Testis (tissue), 2 donors: Measurements from ENCODE around the gene SEL1L3.

Experiments used
- POLR2A ChIP-seq: fragments of 450-650 bp; IDR thresholded peaks from one replicate; pipeline ENCODE4 v1.6.1; 2017; ENCODE audit warnings: antibody characterized with exemption, mild to moderate bottlenecking, moderate library complexity
- TF ChIP-seq, protein P1 (sequence below), 3 experiments: fragments of 450-650 bp in 2 of 3; fragments of 200-600 bp in 1 of 3; sonication (generic) in 1 of 3; IDR thresholded peaks; one replicate each; pipeline ENCODE4 v1.5.1; 2016 to 2019; ENCODE audit warnings: antibody characterized with exemption in 3 of 3, mild to moderate bottlenecking in 2 of 3, moderate library complexity in 1 of 3

DNA sequence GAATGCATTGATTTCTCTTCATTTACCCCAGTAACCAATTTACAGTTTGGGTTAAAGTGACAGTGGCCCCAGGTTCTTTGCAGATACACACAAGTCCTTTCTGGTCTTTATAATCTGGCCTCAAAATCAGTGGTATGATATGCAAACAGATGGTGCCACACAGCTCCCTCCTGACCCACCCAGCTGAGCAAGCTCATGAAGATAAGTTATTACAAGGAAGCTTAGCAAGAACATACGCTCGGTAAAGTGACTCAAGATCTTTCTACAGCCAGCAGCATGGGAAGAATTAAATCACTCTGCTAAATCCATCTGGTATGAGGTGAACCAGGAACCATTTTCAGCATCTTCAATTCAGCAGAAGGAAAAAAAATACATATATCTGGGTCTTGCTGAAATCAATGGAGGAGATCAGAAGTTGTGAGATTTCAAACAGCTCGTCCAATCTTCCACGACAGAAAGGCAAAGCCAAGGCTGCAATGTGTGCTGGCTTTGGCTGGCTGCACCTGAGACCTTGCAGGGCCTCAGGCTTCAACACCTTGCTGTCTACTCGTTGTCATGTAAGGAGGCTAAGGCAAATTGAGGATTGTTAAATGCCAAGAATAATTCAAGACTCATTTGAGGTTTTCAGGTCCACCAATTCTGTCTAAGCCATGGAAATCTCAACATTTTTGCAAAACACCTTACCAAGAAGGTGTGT, 28.2 kb downstream of the SEL1L3 start:
- TF ChIP-seq, protein P1, sequence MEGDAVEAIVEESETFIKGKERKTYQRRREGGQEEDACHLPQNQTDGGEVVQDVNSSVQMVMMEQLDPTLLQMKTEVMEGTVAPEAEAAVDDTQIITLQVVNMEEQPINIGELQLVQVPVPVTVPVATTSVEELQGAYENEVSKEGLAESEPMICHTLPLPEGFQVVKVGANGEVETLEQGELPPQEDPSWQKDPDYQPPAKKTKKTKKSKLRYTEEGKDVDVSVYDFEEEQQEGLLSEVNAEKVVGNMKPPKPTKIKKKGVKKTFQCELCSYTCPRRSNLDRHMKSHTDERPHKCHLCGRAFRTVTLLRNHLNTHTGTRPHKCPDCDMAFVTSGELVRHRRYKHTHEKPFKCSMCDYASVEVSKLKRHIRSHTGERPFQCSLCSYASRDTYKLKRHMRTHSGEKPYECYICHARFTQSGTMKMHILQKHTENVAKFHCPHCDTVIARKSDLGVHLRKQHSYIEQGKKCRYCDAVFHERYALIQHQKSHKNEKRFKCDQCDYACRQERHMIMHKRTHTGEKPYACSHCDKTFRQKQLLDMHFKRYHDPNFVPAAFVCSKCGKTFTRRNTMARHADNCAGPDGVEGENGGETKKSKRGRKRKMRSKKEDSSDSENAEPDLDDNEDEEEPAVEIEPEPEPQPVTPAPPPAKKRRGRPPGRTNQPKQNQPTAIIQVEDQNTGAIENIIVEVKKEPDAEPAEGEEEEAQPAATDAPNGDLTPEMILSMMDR (IDR thresholded peaks at IDR 0.05), result no peak
- TF ChIP-seq POLR2A, result no peak
